SK-N-SH (cell line): ENCODE data around the gene IMPG2. TPM values are rescaled to one million over a fixed set of nuclear protein-coding genes. Genes with fewer than 3 reads are reported as not detected.

Experiments used
- CTCF ChIA-PET: fragments of 300-600, 350-600 bp; formaldehyde crosslinking; extraction: SDS; loops from one replicate; lab custom pipeline; 2021; lab: Yijun Ruan, JAX
- POLR2A ChIA-PET: fragments of 350-600 bp; sonication (Branson Sonifier 250); formaldehyde crosslinking; extraction: SDS; loops from one replicate; lab custom pipeline; 2020; ENCODE audit warnings: antibody characterized with exemption, inconsistent platforms; lab: Yijun Ruan, JAX
- DNase-seq: peaks from one replicate; pipeline ENCODE4 v3.0.0; 2012
- H2AFZ ChIP-seq: fragments of 200-600 bp; sonication (generic); 2 replicates; pipeline ENCODE4 v1.8.1; 2016; ENCODE audit warnings: antibody characterized with exemption, mild to moderate bottlenecking, low read depth
- H3F3A ChIP-seq: fragments of 200-600 bp; sonication (generic); replicated peaks from 2 replicates; pipeline ENCODE3; 2016; ENCODE audit warnings: antibody characterized with exemption, mild to moderate bottlenecking; ENCODE audit not compliant: insufficient read depth
- H3K27ac ChIP-seq, 2 experiments: fragments of 200-500 bp in 1 of 2; fragments of 200-600 bp in 1 of 2; sonication (Bioruptor generic) in 1 of 2; sonication (generic), shearing (Covaris generic) in 1 of 2; 2 replicates each; pipeline versions ENCODE4 v1.5.1 to v1.6.1; 2014 to 2016; ENCODE audit warnings: low read depth in 2 of 2, inconsistent platforms in 1 of 2, low read length in 1 of 2, mild to moderate bottlenecking in 1 of 2, mixed read lengths in 1 of 2
- H3K27me3 ChIP-seq: fragments of 200-600 bp; sonication (generic), shearing (Covaris generic); 2 replicates; pipeline ENCODE4 v1.6.1; 2016; ENCODE audit warnings: mixed run types; ENCODE audit not compliant: insufficient read depth
- H3K36me3 ChIP-seq, 2 experiments: fragments of 200-500 bp in 1 of 2; fragments of 200-600 bp in 1 of 2; sonication (Bioruptor generic) in 1 of 2; sonication (generic) in 1 of 2; replicated peaks in 1 of 2; 2 replicates each; pipeline versions ENCODE3 to v1.5.1; 2014 to 2016; ENCODE audit warnings: low read length in 1 of 2, mild to moderate bottlenecking in 1 of 2; ENCODE audit not compliant: insufficient read depth in 2 of 2, control insufficient read depth in 1 of 2
- H3K4me1 ChIP-seq, 2 experiments: fragments of 200-500 bp in 1 of 2; fragments of 200-600 bp in 1 of 2; sonication (Bioruptor generic) in 1 of 2; sonication (generic), shearing (Covaris generic) in 1 of 2; 2 replicates each; pipeline versions ENCODE4 v1.5.1 to v1.6.1; 2014 to 2016; ENCODE audit warnings: low read depth in 1 of 2, low read length in 1 of 2, mixed run types in 1 of 2; ENCODE audit not compliant: insufficient read depth in 2 of 2, control insufficient read depth in 1 of 2
- H3K4me2 ChIP-seq: fragments of 200-600 bp; sonication (generic), shearing (Covaris generic); 2 replicates; pipeline ENCODE4 v1.6.1; 2017; ENCODE audit warnings: mixed run types
- H3K4me3 ChIP-seq, 2 experiments: fragments of 200-500 bp in 1 of 2; fragments of 200-600 bp in 1 of 2; sonication (Bioruptor generic) in 1 of 2; sonication (generic), shearing (Covaris generic) in 1 of 2; 2 replicates each; pipeline versions ENCODE4 v1.5.1 to v1.8.1; 2014 to 2016; ENCODE audit warnings: low read depth in 2 of 2, inconsistent platforms in 1 of 2, low read length in 1 of 2, mild to moderate bottlenecking in 1 of 2, mixed read lengths in 1 of 2, moderate library complexity in 1 of 2
- H3K79me2 ChIP-seq: fragments of 200-600 bp; sonication (generic); 2 replicates; pipeline ENCODE4 v1.8.1; 2017; ENCODE audit warnings: mild to moderate bottlenecking; ENCODE audit not compliant: insufficient read depth
- H3K9ac ChIP-seq: fragments of 200-600 bp; sonication (generic); 2 replicates; pipeline ENCODE4 v1.6.1; 2017; ENCODE audit warnings: mixed run types
- H3K9me2 ChIP-seq: fragments of 200-600 bp; sonication (generic); 2 replicates; pipeline ENCODE4 v1.6.1; 2017; ENCODE audit warnings: mixed run types
- H3K9me3 ChIP-seq: fragments of 200-600 bp; sonication (generic); 2 replicates; pipeline ENCODE4 v1.6.1; 2017; ENCODE audit warnings: mixed run types, mild to moderate bottlenecking, moderate library complexity
- H4K20me1 ChIP-seq: fragments of 200-600 bp; sonication (generic); 2 replicates; pipeline ENCODE4 v1.6.1; 2017; ENCODE audit warnings: mild to moderate bottlenecking, mixed run types; ENCODE audit not compliant: insufficient read depth
- CHD2 ChIP-seq: fragments of 150-350 bp; IDR thresholded peaks from 2 replicates; pipeline ENCODE4 v1.6.1; 2018; ENCODE audit warnings: low read length; ENCODE audit not compliant: partially characterized antibody
- CTCF ChIP-seq: fragments of 200-600 bp; sonication (generic); IDR thresholded peaks from 2 replicates; pipeline ENCODE4 v1.6.1; 2017; ENCODE audit warnings: antibody characterized with exemption, mild to moderate bottlenecking, moderate library complexity
- EP300 ChIP-seq, 2 experiments: IDR thresholded peaks; 2 replicates each; pipeline versions ENCODE4 v1.4.0 to v1.6.1; 2012; ENCODE audit warnings: borderline replicate concordance in 1 of 2, low read depth in 1 of 2, low read length in 1 of 2
- EZH2phosphoT487 ChIP-seq: fragments of 200-600 bp; sonication (generic); IDR thresholded peaks from 2 replicates; pipeline ENCODE4 v1.6.1; 2017; ENCODE audit warnings: low read depth, mixed run types, mild to moderate bottlenecking, antibody characterized with exemption, moderate library complexity, borderline replicate concordance
- FOXJ3 ChIP-seq: sonication (generic); formaldehyde crosslinking; IDR thresholded peaks from 2 replicates; pipeline ENCODE4 v1.5.1; 2020; ENCODE audit warnings: mild to moderate bottlenecking, missing genetic modification reagents
- GATA2 ChIP-seq: sonication (generic); formaldehyde crosslinking; IDR thresholded peaks from 2 replicates; pipeline ENCODE4 v1.5.0; 2020; ENCODE audit warnings: mild to moderate bottlenecking, missing genetic modification reagents
- JUND ChIP-seq: IDR thresholded peaks from 2 replicates; pipeline ENCODE4 v1.4.0; 2012
- MEF2A ChIP-seq: IDR thresholded peaks from 2 replicates; pipeline ENCODE4 v1.4.0; 2012; ENCODE audit warnings: low read depth, borderline replicate concordance
- MXI1 ChIP-seq: IDR thresholded peaks from 2 replicates; pipeline ENCODE4 v1.6.1; 2012; ENCODE audit warnings: mild to moderate bottlenecking, low read depth, low read length, improper control_type of control experiment
- PBX3 ChIP-seq: IDR thresholded peaks from 2 replicates; pipeline ENCODE4; 2012
- POLR2AphosphoS5 ChIP-seq: IDR thresholded peaks from 2 replicates; pipeline ENCODE4 v1.6.1; 2012; ENCODE audit warnings: low read depth, low read length
- RAD21 ChIP-seq: IDR thresholded peaks from 2 replicates; pipeline ENCODE4 v1.6.1; 2012; ENCODE audit warnings: mild to moderate bottlenecking, low read length
- RFX5 ChIP-seq: IDR thresholded peaks from 2 replicates; pipeline ENCODE4 v1.6.1; 2012; ENCODE audit warnings: mild to moderate bottlenecking, improper control_type of control experiment, low read length
- RXRA ChIP-seq: IDR thresholded peaks from 2 replicates; pipeline ENCODE4 v1.4.0; 2012; ENCODE audit warnings: low read depth, mild to moderate bottlenecking, borderline replicate concordance
- SIN3A ChIP-seq: IDR thresholded peaks from 2 replicates; pipeline ENCODE4 v1.6.1; 2012; ENCODE audit warnings: low read depth, mild to moderate bottlenecking, low read length, moderate library complexity, borderline replicate concordance
- USF1 ChIP-seq: IDR thresholded peaks from 2 replicates; pipeline ENCODE4 v1.4.0; 2012; ENCODE audit warnings: low read depth, borderline replicate concordance
- WGBS: methylation state at CpG from one replicate; pipeline ENCODE4 v1.1.6; 2017; ENCODE audit warnings: low lambda C conversion rate; 5-methylcytosine and 5-hydroxymethylcytosine counted together
- polyA plus RNA-seq, 3 experiments: library from polyadenylated mRNA; depleted of rRNA; stranded (reverse); fragments of >200 nt; gene quantifications; 2 replicates each; pipeline ENCODE4 v1.2.3, GENCODE V29; 2012
- TF ChIP-seq, protein P1 (sequence below): fragments of 150-350 bp; IDR thresholded peaks from 2 replicates; pipeline ENCODE4 v1.6.1; 2017; ENCODE audit warnings: antibody characterized with exemption, low read length, low read depth, borderline replicate concordance
- TF ChIP-seq, protein P2 (sequence below): IDR thresholded peaks from 2 replicates; pipeline ENCODE4 v1.4.0; 2012; ENCODE audit warnings: low read depth, borderline replicate concordance

Gene IMPG2
- polyA plus RNA-seq, 1 of the 3 experiments (the other 2 are of a cell fraction): 0.03 TPM

DNA sequence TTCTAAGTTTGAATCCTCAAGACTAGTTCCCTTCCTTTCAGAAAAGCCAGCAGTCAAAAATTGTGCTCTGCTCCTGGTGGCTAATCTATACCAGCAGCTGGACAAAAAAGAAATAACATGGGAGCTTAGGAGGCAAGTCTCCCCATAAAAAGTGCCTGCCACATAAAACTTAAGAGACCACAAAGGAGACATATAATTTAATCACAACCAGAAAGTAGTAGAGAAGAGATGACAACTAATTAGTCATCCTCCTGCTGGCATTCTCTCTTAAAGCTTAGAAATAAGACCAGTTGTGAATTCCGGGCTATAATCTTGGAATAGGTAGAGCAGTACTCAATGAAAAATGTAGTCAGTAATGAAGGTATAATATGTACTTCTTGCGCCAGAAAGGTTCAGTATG is 20.2 kb upstream of the IMPG2 start:
- no peaks in the 10 kb centered on the region for H3K79me2 ChIP-seq
- H3K9me2 ChIP-seq: no peaks in the 10 kb centered on the region
- WGBS: 51% methylated on average over 2 of the region's 2 CpGs
- H2AFZ ChIP-seq: no peak overlapping the region
- ChIA-PET CTCF (no interaction called here), POLR2A (no interaction called here)
- DNase-seq: no peak
- no peaks in the 10 kb centered on the region for H3F3A ChIP-seq
- no peaks in the 10 kb centered on the region for H4K20me1 ChIP-seq
- no peaks in the 10 kb centered on the region for H3K4me1 ChIP-seq
- no peak for TF ChIP-seq CTCF
- no peak for TF ChIP-seq RFX5
- no peak for TF ChIP-seq PBX3
- no peak for TF ChIP-seq MXI1
- no peak for TF ChIP-seq GATA2 (CRISPR knock-in tag)
- no peak for TF ChIP-seq JUND
- TF ChIP-seq, protein P1, sequence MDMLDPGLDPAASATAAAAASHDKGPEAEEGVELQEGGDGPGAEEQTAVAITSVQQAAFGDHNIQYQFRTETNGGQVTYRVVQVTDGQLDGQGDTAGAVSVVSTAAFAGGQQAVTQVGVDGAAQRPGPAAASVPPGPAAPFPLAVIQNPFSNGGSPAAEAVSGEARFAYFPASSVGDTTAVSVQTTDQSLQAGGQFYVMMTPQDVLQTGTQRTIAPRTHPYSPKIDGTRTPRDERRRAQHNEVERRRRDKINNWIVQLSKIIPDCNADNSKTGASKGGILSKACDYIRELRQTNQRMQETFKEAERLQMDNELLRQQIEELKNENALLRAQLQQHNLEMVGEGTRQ: no peak
- TF ChIP-seq CHD2: no peak
- no peak for TF ChIP-seq MEF2A
- no peak for TF ChIP-seq RAD21
- TF ChIP-seq EZH2phosphoT487: no peak
- peaks cover 6 to 20% of the 10 kb centered on the region in 2 experiments for H3K36me3 ChIP-seq
- no peak overlapping the region for H3K4me2 ChIP-seq
- H3K4me3 ChIP-seq: no peak overlapping the region
- no peak overlapping the region for H3K9ac ChIP-seq
- no peaks in the 10 kb centered on the region for H3K9me3 ChIP-seq
- no peaks in the 10 kb centered on the region for H3K27me3 ChIP-seq
- H3K27ac ChIP-seq: no peak overlapping the region

GRCh38 chr3:101333883-101334282 is 13.5 kb upstream of the IMPG2 start:
- no peaks in the 10 kb centered on the region for H3F3A ChIP-seq
- 85% methylated on average over 7 of the region's 7 CpGs for WGBS
- CTCF ChIA-PET: no interaction called here
- POLR2A ChIA-PET: no interaction called here
- no peak overlapping the region for H3K4me2 ChIP-seq
- H3K27ac ChIP-seq: no peak overlapping the region
- no peaks in the 10 kb centered on the region for H4K20me1 ChIP-seq
- H3K9ac ChIP-seq: no peak overlapping the region
- H3K9me3 ChIP-seq: no peaks in the 10 kb centered on the region
- no peak overlapping the region for H3K4me3 ChIP-seq
- no peaks in the 10 kb centered on the region for H3K9me2 ChIP-seq
- H3K36me3 ChIP-seq: peaks cover 6 to 14% of the 10 kb centered on the region in 2 experiments
- no peaks in the 10 kb centered on the region for H3K27me3 ChIP-seq
- no peak for DNase-seq
- no peak overlapping the region for H2AFZ ChIP-seq
- H3K79me2 ChIP-seq: no peaks in the 10 kb centered on the region
- H3K4me1 ChIP-seq: no peaks in the 10 kb centered on the region
- TF ChIP-seq POLR2AphosphoS5: no peak
- TF ChIP-seq RXRA: no peak
- no peak for TF ChIP-seq FOXJ3 (CRISPR knock-in tag)
- TF ChIP-seq RAD21: no peak
- TF ChIP-seq, protein P1: no peak
- TF ChIP-seq EP300 (IDR thresholded peaks at IDR 0.05; ENCODE audit: borderline replicate concordance in 1 of 2, low read depth in 1 of 2, low read length in 1 of 2): no peak
- no peak for TF ChIP-seq SIN3A
- TF ChIP-seq CTCF: no peak
- TF ChIP-seq, protein P2, sequence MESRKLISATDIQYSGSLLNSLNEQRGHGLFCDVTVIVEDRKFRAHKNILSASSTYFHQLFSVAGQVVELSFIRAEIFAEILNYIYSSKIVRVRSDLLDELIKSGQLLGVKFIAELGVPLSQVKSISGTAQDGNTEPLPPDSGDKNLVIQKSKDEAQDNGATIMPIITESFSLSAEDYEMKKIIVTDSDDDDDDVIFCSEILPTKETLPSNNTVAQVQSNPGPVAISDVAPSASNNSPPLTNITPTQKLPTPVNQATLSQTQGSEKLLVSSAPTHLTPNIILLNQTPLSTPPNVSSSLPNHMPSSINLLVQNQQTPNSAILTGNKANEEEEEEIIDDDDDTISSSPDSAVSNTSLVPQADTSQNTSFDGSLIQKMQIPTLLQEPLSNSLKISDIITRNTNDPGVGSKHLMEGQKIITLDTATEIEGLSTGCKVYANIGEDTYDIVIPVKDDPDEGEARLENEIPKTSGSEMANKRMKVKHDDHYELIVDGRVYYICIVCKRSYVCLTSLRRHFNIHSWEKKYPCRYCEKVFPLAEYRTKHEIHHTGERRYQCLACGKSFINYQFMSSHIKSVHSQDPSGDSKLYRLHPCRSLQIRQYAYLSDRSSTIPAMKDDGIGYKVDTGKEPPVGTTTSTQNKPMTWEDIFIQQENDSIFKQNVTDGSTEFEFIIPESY: no peak
- no peak for TF ChIP-seq USF1
- TF ChIP-seq GATA2 (CRISPR knock-in tag): no peak
